HEK293 (cell line): ENCODE data around the gene PRKCE.
A peak's percentile ranks its signal among the peaks of the same experiment; 100 is the strongest.

Experiments
- CTCF ChIA-PET: fragments of 350-600 bp; formaldehyde crosslinking; extraction: SDS; loops from one replicate; lab custom pipeline; 2021; ENCODE audit warnings: antibody characterized with exemption; lab: Yijun Ruan, JAX
- POLR2A ChIA-PET: fragments of 300-600 bp; formaldehyde crosslinking; extraction: SDS; loops from one replicate; lab custom pipeline; 2020; ENCODE audit warnings: antibody characterized with exemption, inconsistent platforms; lab: Yijun Ruan, JAX
- H3K27ac ChIP-seq: fragments of 200-500 bp; sonication (Bioruptor generic); 2 replicates; pipeline ENCODE4 v1.5.1; 2014; ENCODE audit warnings: low read depth, low read length, control low read depth, inconsistent platforms; ENCODE audit errors: extremely low read depth
- H3K36me3 ChIP-seq, 2 experiments: fragments of 200-500 bp in 1 of 2; sonication (Bioruptor generic) in 1 of 2; 1 replicate in 1 of 2; 2 replicates in 1 of 2; pipeline ENCODE4 v1.5.1; 2014 to 2017; ENCODE audit warnings: inconsistent platforms in 2 of 2, low read length in 2 of 2; ENCODE audit not compliant: control insufficient read depth in 2 of 2, insufficient read depth in 1 of 2
- H3K4me1 ChIP-seq: fragments of 200-500 bp; sonication (Bioruptor generic); 2 replicates; pipeline ENCODE4 v1.5.1; 2014; ENCODE audit warnings: mild to moderate bottlenecking, low read length, inconsistent platforms; ENCODE audit not compliant: control insufficient read depth, insufficient read depth
- H3K4me3 ChIP-seq: 2 replicates; pipeline ENCODE4 v1.5.1; 2011; ENCODE audit warnings: low read depth, mild to moderate bottlenecking, control low read depth, low read length, moderate library complexity
- H3K9me3 ChIP-seq: fragments of 200-500 bp; sonication (Bioruptor generic); 2 replicates; pipeline ENCODE4 v1.5.1; 2014; ENCODE audit warnings: low read depth, low read length, inconsistent platforms; ENCODE audit not compliant: control insufficient read depth, insufficient read depth
- AEBP2 ChIP-seq: fragments of 450-650 bp; formaldehyde crosslinking; IDR thresholded peaks from 2 replicates; pipeline ENCODE4 v1.5.1; 2016; ENCODE audit warnings: missing biosample characterization, missing genetic modification characterization, borderline replicate concordance
- MEIS1 ChIP-seq: sonication (generic); formaldehyde crosslinking; IDR thresholded peaks from 2 replicates; pipeline ENCODE4 v1.8.1; 2022; ENCODE audit warnings: missing genetic modification reagents, mild to moderate bottlenecking, borderline replicate concordance
- MYNN ChIP-seq: fragments of 450-650 bp; formaldehyde crosslinking; IDR thresholded peaks from 2 replicates; pipeline ENCODE4 v1.5.1; 2016; ENCODE audit warnings: missing biosample characterization, missing genetic modification characterization, borderline replicate concordance
- MZF1 ChIP-seq: fragments of 450-650 bp; formaldehyde crosslinking; IDR thresholded peaks from 2 replicates; pipeline ENCODE4 v1.5.1; 2017; ENCODE audit warnings: missing biosample characterization, missing genetic modification characterization, borderline replicate concordance
- PRDM10 ChIP-seq: fragments of 450-650 bp; formaldehyde crosslinking; IDR thresholded peaks from 2 replicates; pipeline ENCODE4 v1.5.1; 2016; ENCODE audit warnings: missing biosample characterization, missing genetic modification characterization
- SETDB1 ChIP-seq: IDR thresholded peaks from one replicate; pipeline ENCODE4 v1.6.1; 2017; ENCODE audit warnings: mild to moderate bottlenecking, low read length, moderate library complexity, mixed read lengths; ENCODE audit not compliant: insufficient read length
- TCF7L2 ChIP-seq: IDR thresholded peaks from 2 replicates; pipeline ENCODE4 v1.6.1; 2011; ENCODE audit warnings: low read depth, mild to moderate bottlenecking, inconsistent platforms, low read length, moderate library complexity, borderline replicate concordance
- ZBTB7A ChIP-seq: fragments of 450-650 bp; formaldehyde crosslinking; IDR thresholded peaks from 2 replicates; pipeline ENCODE4 v1.5.1; 2016; ENCODE audit warnings: low read depth, missing biosample characterization, missing genetic modification characterization
- ZEB2 ChIP-seq: fragments of 450-650 bp; formaldehyde crosslinking; IDR thresholded peaks from 2 replicates; pipeline ENCODE4 v1.5.1; 2016; ENCODE audit warnings: missing biosample characterization, missing genetic modification characterization
- ZNF10 ChIP-seq: fragments of 450-650 bp; formaldehyde crosslinking; IDR thresholded peaks from 2 replicates; pipeline ENCODE4 v1.5.1; 2017; ENCODE audit warnings: missing biosample characterization, missing genetic modification characterization
- ZNF138 ChIP-seq: fragments of 450-650 bp; formaldehyde crosslinking; IDR thresholded peaks from 2 replicates; pipeline ENCODE4 v1.5.1; 2016; ENCODE audit warnings: missing biosample characterization, missing genetic modification characterization, borderline replicate concordance
- ZNF146 ChIP-seq: fragments of 450-650 bp; formaldehyde crosslinking; IDR thresholded peaks from 2 replicates; pipeline ENCODE4 v1.5.1; 2016; ENCODE audit warnings: missing biosample characterization, missing genetic modification characterization
- ZNF274 ChIP-seq, 2 experiments: fragments of 200-500 bp in 1 of 2; fragments of 450-650 bp in 1 of 2; sonication (Bioruptor generic) in 1 of 2; formaldehyde crosslinking in 1 of 2; IDR thresholded peaks; 2 replicates each; pipeline versions ENCODE4 v1.5.1 to v1.6.1; 2014 to 2016; ENCODE audit warnings: borderline replicate concordance in 1 of 2, inconsistent platforms in 1 of 2, low read length in 1 of 2, missing biosample characterization in 1 of 2, missing genetic modification characterization in 1 of 2
- ZNF350 ChIP-seq: fragments of 450-650 bp; formaldehyde crosslinking; IDR thresholded peaks from 2 replicates; pipeline ENCODE4 v1.5.0; 2017; ENCODE audit warnings: missing biosample characterization, mild to moderate bottlenecking, missing genetic modification characterization
- ZNF366 ChIP-seq: fragments of 450-650 bp; formaldehyde crosslinking; conservative IDR thresholded peaks from 2 replicates; pipeline ENCODE4 v1.5.1; 2016; ENCODE audit warnings: missing biosample characterization, missing genetic modification characterization
- ZNF404 ChIP-seq: fragments of 450-650 bp; formaldehyde crosslinking; IDR thresholded peaks from 2 replicates; pipeline ENCODE4 v1.5.1; 2017; ENCODE audit warnings: missing biosample characterization, missing genetic modification characterization
- ZNF514 ChIP-seq: fragments of 450-650 bp; formaldehyde crosslinking; IDR thresholded peaks from 2 replicates; pipeline ENCODE4 v1.5.1; 2016; ENCODE audit warnings: missing biosample characterization, missing genetic modification characterization
- ZNF530 ChIP-seq: fragments of 450-650 bp; formaldehyde crosslinking; IDR thresholded peaks from 2 replicates; pipeline ENCODE4 v1.5.1; 2016; ENCODE audit warnings: low read depth, missing biosample characterization, missing genetic modification characterization
- ZNF555 ChIP-seq: fragments of 450-650 bp; formaldehyde crosslinking; conservative IDR thresholded peaks from 2 replicates; pipeline ENCODE4 v1.5.1; 2017; ENCODE audit warnings: missing biosample characterization, mild to moderate bottlenecking, missing genetic modification characterization, inconsistent platforms
- ZNF561 ChIP-seq: fragments of 450-650 bp; IDR thresholded peaks from 2 replicates; pipeline ENCODE4 v1.5.1; 2018; ENCODE audit warnings: missing biosample characterization, missing genetic modification characterization, borderline replicate concordance
- ZNF580 ChIP-seq: fragments of 450-650 bp; formaldehyde crosslinking; IDR thresholded peaks from 2 replicates; pipeline ENCODE4 v1.5.1; 2016; ENCODE audit warnings: missing biosample characterization, missing genetic modification characterization
- ZNF707 ChIP-seq: fragments of 450-650 bp; formaldehyde crosslinking; IDR thresholded peaks from 2 replicates; pipeline ENCODE4 v1.5.1; 2016; ENCODE audit warnings: missing biosample characterization, missing genetic modification characterization
- ZNF768 ChIP-seq: fragments of 450-650 bp; formaldehyde crosslinking; IDR thresholded peaks from 2 replicates; pipeline ENCODE4 v1.5.1; 2018; ENCODE audit warnings: missing biosample characterization, mild to moderate bottlenecking, missing genetic modification characterization
- ZNF791 ChIP-seq: fragments of 450-650 bp; formaldehyde crosslinking; IDR thresholded peaks from 2 replicates; pipeline ENCODE4 v1.5.1; 2016; ENCODE audit warnings: missing biosample characterization, missing genetic modification characterization

The PRKCE gene

GRCh38 chr2:45745231-45745630 lies 93.8 kb downstream of the PRKCE start (continued):
- TF ChIP-seq ZNF274 (IDR thresholded peaks at IDR 0.05; ENCODE audit: low read length) (no peak), ZNF274 (tag by site-specific recombination; IDR thresholded peaks at IDR 0.05; ENCODE audit: borderline replicate concordance) (no peak), TCF7L2 (no peak), ZNF366 (no peak)

GRCh38 chr2:45746888-45747287 lies 95.4 kb downstream of the PRKCE start:
- H3K27ac ChIP-seq, result no peak overlapping the region
- ChIA-PET CTCF (interaction anchor here (0.8 kb wide), 1 partner anchor 32 kb away, joined by 4 read pairs; no protein-coding TSS in a partner anchor), POLR2A (no interaction called here)
- H3K9me3 ChIP-seq, result no peaks in the 10 kb centered on the region
- peaks cover 7% of the 10 kb centered on the region for H3K4me1 ChIP-seq
- TF ChIP-seq MEIS1 (CRISPR knock-in tag), result no peak
- no peak for TF ChIP-seq ZBTB7A (tag by site-specific recombination)
- TF ChIP-seq ZNF555 (tag by site-specific recombination), result no peak
- TF ChIP-seq ZNF514, result no peak
- no peak for TF ChIP-seq ZEB2
- no peak overlapping the region for H3K4me3 ChIP-seq
- no peaks in the 10 kb centered on the region for H3K36me3 ChIP-seq

GRCh38 chr2:45747363-45747762 lies 95.9 kb downstream of the PRKCE start:
- TF ChIP-seq ZNF146 (tag by site-specific recombination) (peak; percentile 85), ZNF10 (tag by site-specific recombination) (no peak), ZNF580 (tag by site-specific recombination) (peak; percentile 35; the same call in 1 of the 2 replicates)
- POLR2A ChIA-PET, result no interaction called here

GRCh38 chr2:45748239-45748638 lies 96.8 kb downstream of the PRKCE start:
- no peaks in the 10 kb centered on the region for H3K36me3 ChIP-seq
- H3K27ac ChIP-seq, result no peak overlapping the region
- H3K4me3 ChIP-seq, result no peak overlapping the region
- no peaks in the 10 kb centered on the region for H3K9me3 ChIP-seq
- no peak for TF ChIP-seq ZNF768
- no peak for TF ChIP-seq ZNF707 (tag by site-specific recombination)
- TF ChIP-seq AEBP2 (tag by site-specific recombination), result no peak
- TF ChIP-seq ZNF530 (tag by site-specific recombination), result no peak
- no peak for TF ChIP-seq ZNF791 (tag by site-specific recombination)
- TF ChIP-seq ZNF561 (tag by site-specific recombination), result no peak
- TF ChIP-seq ZNF350 (tag by site-specific recombination), result no peak
- no peak for TF ChIP-seq PRDM10
- no peak for TF ChIP-seq SETDB1
- TF ChIP-seq ZNF138 (tag by site-specific recombination), result no peak
- no peak for TF ChIP-seq ZNF404 (tag by site-specific recombination)
- no peak for TF ChIP-seq MZF1 (tag by site-specific recombination)
- TF ChIP-seq MYNN (tag by site-specific recombination), result no peak
- H3K4me1 ChIP-seq, result peaks cover 5% of the 10 kb centered on the region
- ChIA-PET CTCF (interaction anchor here (1.3 kb wide), 1 partner anchor 30 kb away, joined by 4 read pairs; no protein-coding TSS in a partner anchor), POLR2A (no interaction called here)

More at GRCh38 chr2:45747363-45747762, 95.9 kb downstream of the PRKCE start:
- CTCF ChIA-PET, result no interaction called here
- Histone ChIP-seq H3K27ac (no peak overlapping the region), H3K4me3 (no peak overlapping the region), H3K4me1 (peaks cover 7% of the 10 kb centered on the region), H3K36me3 (no peaks in the 10 kb centered on the region), H3K9me3 (no peaks in the 10 kb centered on the region)
